ENCODE results near the gene YIPF6. TPM values are rescaled to one million over a fixed set of nuclear protein-coding genes. Genes with fewer than 3 reads are reported as not detected.
A peak's percentile ranks its signal among the peaks of the same experiment; 100 is the strongest.

YIPF6 gene
- total and polyA plus RNA-seq, 2 of the 13 experiments (the other 11 are each of a cell fraction or from before 2014, with no cell fraction given) = 37.8 to 43.6 TPM

- peak; percentile 82 for TF ChIP-seq KDM6A (CRISPR knock-in tag; IDR thresholded peaks at IDR 0.05; ENCODE audit: low read depth)
- TF ChIP-seq, protein P1, sequence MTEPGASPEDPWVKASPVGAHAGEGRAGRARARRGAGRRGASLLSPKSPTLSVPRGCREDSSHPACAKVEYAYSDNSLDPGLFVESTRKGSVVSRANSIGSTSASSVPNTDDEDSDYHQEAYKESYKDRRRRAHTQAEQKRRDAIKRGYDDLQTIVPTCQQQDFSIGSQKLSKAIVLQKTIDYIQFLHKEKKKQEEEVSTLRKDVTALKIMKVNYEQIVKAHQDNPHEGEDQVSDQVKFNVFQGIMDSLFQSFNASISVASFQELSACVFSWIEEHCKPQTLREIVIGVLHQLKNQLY (CRISPR knock-in tag; IDR thresholded peaks at IDR 0.05) = 0 out of 2 replicates have a peak, but pooled peaks have one; percentile 31
- TF ChIP-seq ZNF124 (CRISPR knock-in tag; IDR thresholded peaks at IDR 0.05) = 0 out of 2 replicates have a peak, but pooled peaks have one; percentile 30
- TF ChIP-seq FOXP4 (CRISPR knock-in tag; IDR thresholded peaks at IDR 0.05) = peak; percentile 53
- no peak for TF ChIP-seq FOXA1 (IDR thresholded peaks at IDR 0.05)
- peak; percentile 59 for TF ChIP-seq FOXA1 (CRISPR knock-in tag; IDR thresholded peaks at IDR 0.05)
- no peak for TF ChIP-seq MTA3 (CRISPR knock-in tag; IDR thresholded peaks at IDR 0.05)
- TF ChIP-seq HNF4G (IDR thresholded peaks at IDR 0.05; ENCODE audit: borderline replicate concordance, low read depth, low read length) = peak; percentile 54; the same call in 1 of the 2 replicates
- TF ChIP-seq HNF4G (CRISPR knock-in tag; IDR thresholded peaks at IDR 0.05; ENCODE audit: borderline replicate concordance, low read depth) = no peak; the same call in 1 of the 2 replicates
- TF ChIP-seq DPF2 (CRISPR knock-in tag; IDR thresholded peaks at IDR 0.05; ENCODE audit: borderline replicate concordance, low read depth) = peak; percentile 45; the same call in 1 of the 2 replicates
- TF ChIP-seq PHB2 (IDR thresholded peaks at IDR 0.05; ENCODE audit: partially characterized antibody) = no peak
- TF ChIP-seq THAP11 (CRISPR knock-in tag; IDR thresholded peaks at IDR 0.05) = peak; percentile 18; the same call in 1 of the 2 replicates
- peak; percentile 52 for TF ChIP-seq CREM (IDR thresholded peaks at IDR 0.05)
- no peak for TF ChIP-seq CREM (CRISPR knock-in tag; IDR thresholded peaks at IDR 0.05)
- TF ChIP-seq MIXL1 (CRISPR knock-in tag; IDR thresholded peaks at IDR 0.05) = 0 out of 2 replicates have a peak, but pooled peaks have one; percentile 17
- TF ChIP-seq ATF7 (IDR thresholded peaks at IDR 0.05) = 0 out of 2 replicates have a peak, but pooled peaks have one; percentile 22
- TF ChIP-seq ATF7 (CRISPR knock-in tag; IDR thresholded peaks at IDR 0.05) = peak; percentile 44; the same call in 1 of the 2 replicates
- peak; percentile 47; the same call in 1 of the 2 replicates for TF ChIP-seq ELF3 (CRISPR knock-in tag; IDR thresholded peaks at IDR 0.05)
- TF ChIP-seq HNRNPUL1 (IDR thresholded peaks at IDR 0.05; ENCODE audit: low read depth, low read length) = no peak
- TF ChIP-seq ZNF780A (CRISPR knock-in tag; IDR thresholded peaks at IDR 0.05) = no peak
- TF ChIP-seq FOXJ3 (CRISPR knock-in tag; IDR thresholded peaks at IDR 0.05; ENCODE audit: borderline replicate concordance) = peak; percentile 47; the same call in 1 of the 2 replicates
- peak; percentile 63 for TF ChIP-seq FOXA3 (CRISPR knock-in tag; IDR thresholded peaks at IDR 0.05)
- peak in 1 of 2 experiments; percentile 78; a peak in 2 of 4 replicates for TF ChIP-seq EP300 (IDR thresholded peaks at IDR 0.05; ENCODE audit: low read depth in 2 of 2, low read length in 2 of 2)
- peak; percentile 56; the same call in 1 of the 2 replicates for TF ChIP-seq EP300 (CRISPR knock-in tag; IDR thresholded peaks at IDR 0.05; ENCODE audit: borderline replicate concordance)
- TF ChIP-seq MXD4 (CRISPR knock-in tag; IDR thresholded peaks at IDR 0.05) = no peak
- TF ChIP-seq NCOA2 (CRISPR knock-in tag; IDR thresholded peaks at IDR 0.05) = 0 out of 2 replicates have a peak, but pooled peaks have one; percentile 34
- TF ChIP-seq POLR2G (IDR thresholded peaks at IDR 0.05; ENCODE audit: low read depth, low read length) = 0 out of 2 replicates have a peak, but pooled peaks have one; percentile 26
- peak in 1 of 2 experiments; percentile 20; a peak in 1 of 4 replicates for TF ChIP-seq POLR2A (IDR thresholded peaks at IDR 0.05; ENCODE audit: insufficient read depth in 1 of 2, low read depth in 2 of 2, low read length in 2 of 2)
- TF ChIP-seq FOXP1 (IDR thresholded peaks at IDR 0.05) = no peak
- TF ChIP-seq FOXP1 (CRISPR knock-in tag; IDR thresholded peaks at IDR 0.05) = peak; percentile 50; the same call in 1 of the 2 replicates
- 0 out of 2 replicates have a peak, but pooled peaks have one; percentile 30 for TF ChIP-seq ZNF501 (CRISPR knock-in tag; IDR thresholded peaks at IDR 0.05)
- TF ChIP-seq NR2C2 (CRISPR knock-in tag; IDR thresholded peaks at IDR 0.05; ENCODE audit: borderline replicate concordance) = 0 out of 2 replicates have a peak, but pooled peaks have one; percentile 16
- peak; percentile 32; the same call in 1 of the 2 replicates for TF ChIP-seq CEBPG (CRISPR knock-in tag; IDR thresholded peaks at IDR 0.05)
- no peak for TF ChIP-seq LCORL (IDR thresholded peaks at IDR 0.05)
- TF ChIP-seq LCORL (CRISPR knock-in tag; IDR thresholded peaks at IDR 0.05) = 0 out of 2 replicates have a peak, but pooled peaks have one; percentile 46
- 0 out of 2 replicates have a peak, but pooled peaks have one; percentile 18 for TF ChIP-seq PPARG (CRISPR knock-in tag; conservative IDR thresholded peaks at IDR 0.05)
Observed at GRCh38 chrX:68488657-68489056, 10.2 kb upstream of the YIPF6 start (continued).

Measured in HepG2 (cell line).